ENCODE results near the gene TTLL4.
A peak's percentile ranks its signal among the peaks of the same experiment; 100 is the strongest.

Gene TTLL4

DNA sequence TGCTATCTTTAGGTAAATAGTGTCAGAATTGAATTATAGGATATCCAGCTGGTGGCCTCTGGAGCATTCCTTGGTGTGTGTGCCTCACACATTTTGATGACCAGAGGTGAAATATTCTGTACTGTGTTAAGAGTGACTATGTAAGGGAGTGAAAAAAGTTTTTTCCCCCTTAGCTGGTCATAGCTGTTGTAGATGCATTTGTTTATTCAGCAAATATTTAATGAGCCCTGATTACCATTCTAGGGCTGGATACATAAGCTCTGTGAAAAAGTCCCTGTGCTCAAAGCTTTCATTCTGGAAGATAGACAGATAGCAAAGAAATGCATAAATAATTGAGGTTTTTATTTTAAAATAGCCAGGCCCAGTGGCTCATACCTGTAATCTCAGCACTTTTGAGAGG lies 10.9 kb downstream of the TTLL4 start:
- no peak for DNase-seq (ENCODE audit: low read depth)
- no peak overlapping the region for H3K4me3 ChIP-seq (ENCODE audit: low read depth, low read length)
- no peak for TF ChIP-seq CTCF (conservative IDR thresholded peaks at IDR 0.05; ENCODE audit: low read depth, low read length)

- no peak for DNase-seq (ENCODE audit: low read depth)
- no peak for TF ChIP-seq CTCF (conservative IDR thresholded peaks at IDR 0.05; ENCODE audit: low read depth, low read length)
- H3K4me3 ChIP-seq (ENCODE audit: low read depth, low read length), result no peak overlapping the region
Observed at GRCh38 chr2:218721934-218722333, 11.3 kb downstream of the TTLL4 start.

DNA sequence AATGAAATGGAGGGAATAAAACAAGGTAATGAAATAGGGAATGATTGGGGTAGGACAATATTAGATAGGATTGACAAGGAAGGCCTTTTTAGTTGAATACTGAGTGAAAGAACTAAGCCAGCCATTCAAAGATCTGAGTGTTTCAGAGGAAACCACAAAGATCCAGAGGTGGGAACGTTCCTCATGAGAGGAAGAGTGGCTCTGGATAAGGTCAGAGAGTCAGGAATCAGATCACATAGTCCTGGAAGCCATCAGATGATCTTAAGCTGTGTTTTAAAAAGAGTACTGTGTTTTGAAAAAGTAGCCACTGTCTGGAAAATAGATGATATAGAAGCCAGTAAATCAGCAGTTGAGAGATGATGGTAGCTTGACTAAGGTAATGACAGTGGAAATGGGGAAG lies 11.8 kb downstream of the TTLL4 start:
- H3K4me3 ChIP-seq (ENCODE audit: low read depth, low read length), result no peak overlapping the region
- TF ChIP-seq CTCF (conservative IDR thresholded peaks at IDR 0.05; ENCODE audit: low read depth, low read length), result no peak
- no peak for DNase-seq (ENCODE audit: low read depth)

DNA sequence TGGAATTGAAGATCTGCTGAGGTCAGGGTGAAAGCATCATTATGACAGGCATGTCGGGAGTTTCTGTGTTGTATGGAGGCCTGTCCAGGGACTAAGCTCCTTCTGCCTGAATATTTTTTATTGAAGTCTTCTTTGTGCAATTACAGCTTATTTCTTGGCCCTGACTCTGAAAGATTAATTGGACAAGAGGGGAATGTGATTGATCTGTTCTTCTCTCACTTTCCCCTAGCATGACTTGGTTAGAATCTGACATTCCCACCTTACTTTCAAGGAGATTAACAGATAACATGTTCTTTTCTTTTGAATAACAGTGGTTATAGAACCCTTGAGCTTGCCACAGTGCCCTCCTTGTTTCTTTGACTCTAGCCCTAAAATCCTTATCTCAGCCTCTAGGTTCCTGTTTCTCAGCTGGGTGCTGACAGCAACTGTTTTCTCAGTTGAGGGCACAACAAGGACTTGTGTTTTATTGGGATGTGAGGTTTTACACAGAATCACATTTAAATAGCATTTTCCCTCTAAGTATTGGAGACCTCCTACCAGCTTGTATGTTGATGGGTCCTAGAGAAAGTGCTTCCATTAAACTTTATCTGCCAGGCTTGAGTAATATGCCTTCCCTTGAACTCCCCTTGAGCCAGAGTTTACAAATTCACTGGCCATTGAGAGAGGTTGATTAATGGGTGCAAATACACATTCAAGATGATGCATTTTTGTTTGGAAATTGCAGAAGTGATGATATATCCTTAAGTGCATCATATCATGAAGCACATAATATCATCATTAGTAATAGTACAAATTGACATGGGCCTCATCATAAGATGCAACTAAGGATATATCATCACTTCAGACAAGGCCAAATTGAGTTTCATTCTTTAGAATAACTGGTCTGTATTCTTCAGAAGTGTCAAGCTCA lies 12.5 kb downstream of the TTLL4 start:
- DNase-seq (ENCODE audit: low read depth), result no peak
- no peak for TF ChIP-seq CTCF (conservative IDR thresholded peaks at IDR 0.05; ENCODE audit: low read depth, low read length)
- no peak overlapping the region for H3K4me3 ChIP-seq (ENCODE audit: low read depth, low read length)

DNA sequence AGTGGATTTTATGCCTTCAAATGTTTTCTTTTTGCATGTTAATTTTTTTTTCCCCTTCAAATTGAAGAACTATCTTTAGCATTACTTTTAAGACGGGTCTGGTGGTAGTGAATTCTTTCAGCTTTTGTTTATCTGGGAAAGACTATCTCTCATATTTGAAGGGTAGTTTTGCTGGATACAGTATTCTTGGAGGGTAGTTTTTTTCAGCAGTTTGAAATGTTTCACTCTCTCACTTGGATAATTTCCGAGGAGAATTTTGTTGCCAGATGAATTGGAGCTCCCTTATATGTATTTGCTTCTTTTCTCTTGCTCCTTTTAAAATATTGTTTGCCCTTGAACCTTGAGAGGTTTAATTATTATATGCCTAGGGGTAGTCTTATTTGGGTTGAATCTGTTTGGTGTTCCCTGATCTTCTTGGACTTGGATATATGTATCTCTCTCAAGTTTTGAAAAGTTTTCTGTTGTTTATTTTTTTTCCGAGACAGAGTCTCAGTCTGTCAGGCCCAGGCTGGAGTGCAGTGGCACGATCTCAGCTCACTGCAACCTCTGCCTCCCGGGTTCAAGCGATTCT lies 15.5 kb downstream of the TTLL4 start:
- TF ChIP-seq CTCF (conservative IDR thresholded peaks at IDR 0.05; ENCODE audit: low read depth, low read length), result no peak
- no peak for DNase-seq (ENCODE audit: low read depth)
- H3K4me3 ChIP-seq (ENCODE audit: low read depth, low read length), result no peak overlapping the region

DNA sequence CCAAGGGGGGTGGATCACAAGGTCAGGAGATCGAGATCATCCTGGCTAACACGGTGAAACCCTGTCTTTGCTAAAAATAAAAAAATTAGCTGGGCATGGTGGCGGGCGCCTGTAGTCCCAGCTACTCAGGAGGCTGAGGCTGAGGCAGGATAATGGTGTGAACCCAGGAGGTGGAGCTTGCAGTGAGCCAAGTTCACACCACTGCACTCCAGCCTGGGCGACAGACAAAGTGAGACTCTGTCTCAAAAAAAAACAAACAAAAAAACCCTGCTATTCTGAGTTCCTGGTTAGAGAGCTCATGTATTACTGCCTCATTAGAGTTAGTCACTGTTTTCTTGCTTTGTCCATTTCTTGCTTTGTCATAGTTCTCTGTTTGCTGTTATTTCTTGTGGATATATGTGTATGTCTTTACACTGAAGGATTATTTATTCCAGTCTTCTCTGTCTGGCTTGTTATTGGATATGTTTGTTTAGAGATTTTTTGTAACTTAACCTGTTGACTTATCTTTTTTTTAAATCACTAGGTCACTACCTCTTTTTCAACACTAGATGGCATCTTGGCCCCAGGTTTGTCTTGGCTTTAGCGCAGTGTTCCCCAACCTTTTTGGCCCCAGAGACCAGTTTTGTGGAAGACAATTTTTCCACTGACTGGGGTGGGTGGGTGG lies 17.0 kb downstream of the TTLL4 start:
- DNase-seq (ENCODE audit: low read depth), result peak; percentile 62
- peak; percentile 64 for TF ChIP-seq CTCF (conservative IDR thresholded peaks at IDR 0.05; ENCODE audit: low read depth, low read length)
- no peak overlapping the region for H3K4me3 ChIP-seq (ENCODE audit: low read depth, low read length)
